Right hindlimb (tissue), 1 donor: ENCODE measurements around the gene CXXC1.
A peak's percentile ranks its signal among the peaks of the same experiment; 100 is the strongest.
"Not testable (repeated sequence)": the region's sequence is repeated elsewhere in the genome, so short reads cannot be mapped to it uniquely, and the experiment has no call there.

Source experiments
- DNase-seq: peaks from one replicate; pipeline ENCODE4 v3.0.0-alpha.2; 2018

CXXC1 gene

GRCh38 chr18:50274044-50274442, 13.4 kb downstream of the CXXC1 start:
- no peak for DNase-seq

DNA sequence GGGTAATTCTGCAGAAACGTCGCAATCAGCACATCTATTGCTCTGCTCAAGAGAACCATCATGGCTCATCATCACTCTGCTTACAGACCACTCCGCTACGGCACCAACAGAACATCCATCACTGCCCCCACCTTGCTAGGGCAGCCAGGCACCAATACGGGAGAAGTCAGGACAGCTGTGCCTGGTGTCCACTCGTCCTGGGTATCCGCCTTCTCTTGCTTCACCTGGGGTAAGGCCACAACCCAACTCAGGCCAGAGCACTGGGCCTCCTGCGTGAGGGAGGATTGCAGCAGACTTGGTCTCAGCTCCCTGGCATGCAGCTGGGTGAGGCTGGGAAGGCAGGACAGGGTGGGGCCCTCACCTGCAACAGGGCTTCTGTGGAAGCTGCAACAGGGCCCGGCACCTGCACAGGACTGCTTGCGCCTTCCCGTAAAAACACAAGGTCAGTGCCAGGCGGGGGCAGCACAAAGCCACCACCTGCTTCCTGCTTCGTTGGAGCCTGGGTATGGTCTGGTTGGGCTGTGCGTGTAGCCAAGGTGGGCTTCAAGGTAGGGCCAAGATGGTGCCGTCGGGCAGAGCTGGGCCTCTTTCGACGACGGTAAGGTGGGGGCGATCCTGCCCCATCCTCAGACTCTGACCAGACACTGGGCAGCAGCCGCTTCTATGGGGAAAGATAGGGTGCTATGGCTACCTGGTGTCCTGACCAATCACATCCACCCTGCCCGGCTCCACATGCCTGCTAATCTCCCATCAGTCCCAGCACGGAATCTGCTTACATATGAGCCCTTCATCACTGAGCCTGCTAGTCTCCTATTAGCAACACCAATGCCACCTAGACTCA, 14.1 kb downstream of the CXXC1 start:
- DNase-seq = no peak

GRCh38 chr18:50272568-50272967, 14.9 kb downstream of the CXXC1 start:
- no peak for DNase-seq

- DNase-seq = peak; percentile 82
Observed at GRCh38 chr18:50268022-50268747, 19.3 kb downstream of the CXXC1 start.

GRCh38 chr18:50266248-50266704, 21.2 kb downstream of the CXXC1 start, which contains the start of gene CFAP53:
TSS of gene CFAP53 (minus strand) at chr18:50266495. CDS start at chr18:50266404, 91 bp downstream.
- peak; percentile 96 for DNase-seq

- DNase-seq = no peak
Observed at GRCh38 chr18:50262977-50263376, 24.5 kb downstream of the CXXC1 start.

- no peak for DNase-seq
Observed at GRCh38 chr18:50250935-50251334, 36.6 kb downstream of the CXXC1 start.

DNA sequence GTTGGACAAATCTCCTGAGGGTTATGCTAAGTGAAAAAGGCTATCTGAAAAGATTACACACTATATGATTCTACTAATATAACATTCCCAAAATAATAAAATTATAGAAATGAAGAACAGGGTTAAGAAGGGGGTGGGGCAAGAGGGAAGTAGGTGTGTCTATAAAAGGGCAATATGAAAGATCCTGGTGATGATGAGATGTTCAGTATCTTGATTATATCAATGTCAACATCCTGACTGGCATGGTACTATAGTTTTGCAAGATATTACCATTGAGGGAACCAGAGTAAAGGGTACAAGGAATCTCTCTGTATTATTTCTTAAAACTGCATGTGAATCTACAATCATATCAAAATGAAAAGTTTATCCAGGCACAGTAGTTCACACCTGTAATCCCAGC, 37.9 kb downstream of the CXXC1 start:
- DNase-seq = no peak

GRCh38 chr18:50247561-50247960, 39.9 kb downstream of the CXXC1 start:
- DNase-seq = no peak

- DNase-seq = not testable (repeated sequence)
Observed at GRCh38 chr18:50241768-50242167, 45.7 kb downstream of the CXXC1 start.

GRCh38 chr18:50240080-50240563, 47.4 kb downstream of the CXXC1 start:
- no peak for DNase-seq

GRCh38 chr18:50232419-50232818, 55.1 kb downstream of the CXXC1 start:
- no peak for DNase-seq
